ENCODE results near the gene DTX3.
"Not testable (repeated sequence)": the region's sequence is repeated elsewhere in the genome, so short reads cannot be mapped to it uniquely, and the experiment has no call there.

DTX3 gene

DNA sequence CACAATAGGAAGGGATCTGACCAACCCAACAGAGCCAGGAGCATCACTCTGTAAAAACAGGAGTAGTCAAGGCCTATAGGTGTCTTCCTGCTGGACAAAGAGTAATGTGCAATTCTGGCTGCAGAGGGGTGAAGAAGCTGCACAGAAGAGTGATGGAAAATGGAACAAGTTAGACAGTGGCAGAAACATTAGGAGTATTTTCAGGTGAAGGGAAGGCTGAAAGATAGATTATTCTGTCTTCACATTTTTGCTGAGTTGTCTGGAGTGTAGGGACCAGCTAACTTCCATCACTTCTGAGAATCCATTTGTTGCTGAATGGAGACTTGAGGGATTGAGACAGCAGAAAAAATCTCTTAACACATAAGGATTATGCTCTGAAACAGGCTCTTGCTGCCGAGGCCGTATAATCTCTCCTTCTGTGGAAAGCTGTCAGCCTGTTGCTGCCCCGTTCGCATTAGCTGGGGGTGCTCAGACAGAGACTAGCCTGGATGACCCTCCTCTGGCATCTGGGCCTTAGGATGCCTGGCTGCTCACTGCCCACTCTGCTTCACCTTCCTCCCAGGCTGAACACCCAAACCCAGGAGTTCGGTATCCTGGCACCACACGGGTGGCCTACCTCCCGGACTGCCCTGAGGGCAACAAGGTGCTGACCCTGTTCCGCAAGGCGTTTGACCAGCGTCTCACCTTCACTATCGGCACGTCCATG lies 3.5 kb downstream of the DTX3 start:
- no peak for DNase-seq (ENCODE audit: low read depth)

DNA sequence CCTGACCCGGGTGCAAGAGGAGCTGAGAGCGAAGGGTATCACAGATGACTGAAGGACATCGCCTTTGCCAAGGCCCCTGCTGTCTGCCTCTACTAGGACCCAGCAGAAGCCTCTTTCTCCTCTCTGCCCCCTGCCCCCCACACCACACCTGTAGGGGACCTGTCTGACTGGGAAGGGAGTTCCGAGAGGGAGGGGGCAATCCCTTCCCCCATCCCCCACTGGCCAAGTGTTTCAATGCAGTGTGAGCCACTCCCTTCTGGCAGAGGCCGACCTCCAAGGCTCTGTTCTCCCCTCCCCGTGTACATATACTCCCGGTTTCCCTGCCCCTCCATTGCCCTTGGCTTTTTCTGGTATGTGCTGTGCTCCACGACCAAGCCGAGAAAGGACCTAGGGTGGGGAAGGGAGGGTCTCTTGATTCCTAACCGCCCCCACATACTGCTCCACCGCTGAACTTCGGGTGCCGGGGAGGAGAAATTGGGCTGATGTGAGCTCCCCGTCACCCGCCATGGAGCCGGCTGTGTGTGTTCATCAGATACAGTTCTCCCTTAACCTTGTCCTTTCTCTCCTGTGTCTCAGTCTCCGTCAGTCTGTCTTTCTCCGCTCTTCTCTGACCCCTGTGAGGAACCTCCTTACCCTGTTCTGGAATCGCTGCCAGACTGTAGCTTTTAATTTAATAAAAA lies 4.6 kb downstream of the DTX3 start:
- no peak for DNase-seq (ENCODE audit: low read depth)

DNA sequence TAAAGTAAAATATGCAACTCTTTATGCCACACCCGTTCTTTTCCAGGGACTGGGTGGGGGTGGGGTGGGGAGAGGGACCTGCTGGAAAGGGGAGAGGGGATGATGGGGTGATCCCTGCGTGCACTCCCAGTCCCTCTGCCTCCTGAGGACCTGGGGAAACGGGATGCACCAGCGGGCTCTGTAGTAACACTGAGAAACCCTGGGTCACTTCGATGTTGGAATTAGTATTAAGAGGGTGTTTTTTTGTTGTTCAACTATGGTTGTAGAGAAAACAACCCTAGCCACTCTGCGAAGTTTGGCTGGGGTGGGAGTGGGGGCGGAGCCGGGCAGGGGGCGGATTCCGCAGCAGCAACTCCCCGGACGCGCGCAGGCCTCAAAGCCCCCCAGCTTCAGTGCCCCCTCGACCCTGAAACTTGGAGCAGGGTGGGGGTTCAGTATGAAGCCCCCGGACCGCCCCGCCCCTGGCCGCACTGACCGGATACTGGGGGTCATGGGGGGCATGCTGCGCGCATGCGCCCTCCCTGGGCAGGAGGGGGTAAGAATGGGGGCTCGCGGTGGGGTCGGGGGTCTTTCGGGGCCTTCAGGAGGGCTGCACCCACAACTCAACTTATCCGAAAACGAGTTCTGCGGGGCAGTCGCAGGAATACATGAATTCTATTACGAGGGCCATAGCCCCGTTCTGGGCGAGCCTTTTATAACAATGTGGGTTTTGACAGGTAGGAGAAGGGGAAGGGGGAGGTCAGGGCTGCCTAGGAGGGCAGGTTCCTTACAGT lies 5.3 kb downstream of the DTX3 start:
- DNase-seq (ENCODE audit: low read depth), result no peak

DNA sequence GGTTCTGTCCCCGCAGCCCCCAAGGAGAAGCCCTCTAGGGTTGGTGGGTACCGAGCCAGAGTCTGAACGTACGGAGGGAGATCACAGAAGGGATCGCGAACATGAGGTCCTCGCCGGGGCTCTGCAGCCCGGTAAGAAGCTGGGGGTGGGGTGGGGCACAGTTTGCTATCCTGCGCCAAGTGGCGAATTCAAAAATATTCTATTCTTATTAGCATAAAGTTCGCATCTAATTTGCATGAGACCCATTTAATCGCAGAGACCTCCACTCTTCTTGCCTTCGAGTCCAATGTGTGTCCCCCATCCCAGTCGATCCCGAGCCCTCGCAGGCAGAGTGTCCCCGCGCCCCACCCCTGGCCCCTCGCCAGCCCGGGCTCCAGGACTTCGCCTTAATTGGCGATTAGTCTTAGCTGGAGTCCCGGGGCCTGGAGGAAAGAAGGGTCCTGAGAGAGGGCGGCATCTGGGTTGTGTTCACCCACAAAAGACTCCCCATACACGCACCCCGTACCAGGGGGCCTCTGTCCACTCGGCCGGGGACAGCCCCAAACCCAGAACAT lies 6.0 kb downstream of the DTX3 start:
- DNase-seq (ENCODE audit: low read depth), result no peak

DNA sequence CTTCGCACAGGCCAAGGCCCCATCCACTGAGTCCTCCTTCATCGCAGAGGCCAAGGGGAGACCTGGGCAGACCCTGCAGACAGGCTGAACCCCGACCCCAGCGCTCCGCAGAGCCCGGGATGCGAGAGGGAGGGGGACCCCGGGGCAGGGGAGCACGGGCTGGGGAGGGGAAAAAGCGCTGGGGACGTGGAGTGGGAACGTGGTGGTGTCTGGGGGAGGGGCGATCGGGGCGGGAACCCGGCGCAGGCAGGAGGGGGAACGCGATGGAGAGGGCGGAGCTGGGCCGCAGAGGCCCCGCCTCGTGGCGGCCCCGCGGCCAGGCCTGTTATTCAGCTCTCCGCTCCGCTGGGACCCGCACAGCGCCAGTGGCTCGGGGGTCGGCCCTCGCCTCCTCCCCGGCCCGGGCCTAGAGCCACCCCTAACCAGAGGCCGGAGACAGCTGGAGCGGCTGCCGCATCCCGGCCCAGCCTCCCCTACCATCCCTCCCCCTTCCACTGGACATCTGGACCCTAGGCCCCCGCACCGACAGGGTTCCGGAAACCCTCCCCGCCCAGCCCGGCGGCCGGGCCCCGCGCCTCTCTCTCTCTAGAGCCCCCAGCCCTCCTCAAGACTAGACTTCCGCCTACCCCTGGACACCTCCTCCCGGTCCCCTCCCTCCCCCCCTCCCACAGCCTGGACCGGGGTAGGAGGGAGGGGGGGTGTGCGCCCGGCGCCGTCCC lies 6.6 kb downstream of the DTX3 start, which contains the start of gene ARHGEF25:
Gene ARHGEF25 (plus strand): TSS at position 328 of the 719 bp plus-strand sequence. CDS start 460 bp downstream, outside the sequence.
- no peak for DNase-seq (ENCODE audit: low read depth)

DNA sequence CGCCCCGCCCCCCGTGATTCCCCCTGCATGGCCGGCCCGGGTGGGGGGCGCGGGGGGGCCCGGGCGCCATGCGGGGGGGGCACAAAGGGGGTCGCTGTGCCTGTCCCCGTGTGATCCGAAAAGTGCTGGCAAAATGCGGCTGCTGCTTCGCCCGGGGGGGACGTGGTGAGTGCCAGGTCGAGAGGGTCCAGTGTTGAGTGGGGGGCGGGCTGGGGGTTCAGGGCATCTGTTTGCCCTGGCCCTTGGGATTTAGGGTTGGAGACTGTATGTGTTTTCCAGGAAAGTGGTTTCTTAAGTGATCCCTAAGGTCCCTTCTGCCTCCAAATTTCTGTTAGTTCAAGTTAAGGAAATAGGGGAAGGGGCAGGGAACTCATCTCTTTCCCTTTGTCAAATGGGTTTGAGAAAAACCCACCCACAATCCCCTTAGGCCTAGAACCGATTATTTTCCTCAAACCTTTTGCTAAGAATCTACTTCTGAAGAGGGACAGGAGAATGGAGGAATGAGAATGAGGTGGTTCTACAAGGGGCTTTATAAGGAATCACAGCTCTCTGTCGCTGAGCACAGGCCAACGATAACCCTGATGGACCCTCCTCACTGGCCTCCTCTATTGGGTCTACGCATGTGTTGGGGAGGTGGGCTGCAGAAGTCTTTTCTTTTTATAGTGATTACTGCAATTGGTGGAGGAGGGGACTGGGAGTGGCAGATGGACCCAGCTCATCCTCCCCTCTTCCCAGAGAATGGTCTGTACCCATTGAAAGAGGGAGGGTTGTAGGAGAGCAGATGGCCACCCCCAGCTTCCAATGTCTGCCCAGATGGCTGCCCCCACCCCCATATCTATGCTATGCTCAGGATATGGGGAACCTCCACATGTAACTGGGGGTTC lies 7.4 kb downstream of the DTX3 start:
- no peak for DNase-seq (ENCODE audit: low read depth)

DNA sequence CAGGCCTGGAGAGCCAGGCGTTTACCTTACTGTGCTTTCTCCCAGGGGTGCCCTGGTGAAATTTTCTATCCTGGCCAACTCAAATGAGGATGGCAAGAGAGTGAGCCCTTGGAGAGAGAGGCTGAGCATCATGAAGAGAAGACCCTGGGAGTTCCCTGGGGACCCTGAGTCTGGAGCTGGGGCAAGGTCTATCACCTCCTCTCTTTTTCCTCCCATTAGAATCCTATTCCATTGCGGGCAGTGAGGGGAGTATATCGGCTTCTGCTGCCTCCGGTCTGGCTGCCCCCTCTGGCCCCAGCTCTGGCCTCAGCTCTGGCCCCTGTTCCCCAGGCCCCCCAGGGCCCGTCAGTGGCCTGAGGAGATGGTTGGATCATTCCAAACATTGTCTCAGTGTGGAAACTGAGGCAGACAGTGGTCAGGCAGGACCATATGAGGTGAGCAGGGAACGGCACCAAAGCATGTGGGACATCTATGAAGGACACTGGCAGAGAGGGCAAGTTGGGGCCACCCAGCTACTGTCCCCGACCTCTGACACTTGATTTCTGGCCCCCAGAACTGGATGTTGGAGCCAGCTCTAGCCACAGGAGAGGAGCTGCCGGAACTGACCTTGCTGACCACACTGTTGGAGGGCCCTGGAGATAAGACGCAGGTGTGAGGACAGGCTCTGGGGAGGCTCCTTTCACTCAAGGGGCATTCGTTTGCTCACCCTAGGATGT lies 8.2 kb downstream of the DTX3 start:
- DNase-seq (ENCODE audit: low read depth), result no peak

DNA sequence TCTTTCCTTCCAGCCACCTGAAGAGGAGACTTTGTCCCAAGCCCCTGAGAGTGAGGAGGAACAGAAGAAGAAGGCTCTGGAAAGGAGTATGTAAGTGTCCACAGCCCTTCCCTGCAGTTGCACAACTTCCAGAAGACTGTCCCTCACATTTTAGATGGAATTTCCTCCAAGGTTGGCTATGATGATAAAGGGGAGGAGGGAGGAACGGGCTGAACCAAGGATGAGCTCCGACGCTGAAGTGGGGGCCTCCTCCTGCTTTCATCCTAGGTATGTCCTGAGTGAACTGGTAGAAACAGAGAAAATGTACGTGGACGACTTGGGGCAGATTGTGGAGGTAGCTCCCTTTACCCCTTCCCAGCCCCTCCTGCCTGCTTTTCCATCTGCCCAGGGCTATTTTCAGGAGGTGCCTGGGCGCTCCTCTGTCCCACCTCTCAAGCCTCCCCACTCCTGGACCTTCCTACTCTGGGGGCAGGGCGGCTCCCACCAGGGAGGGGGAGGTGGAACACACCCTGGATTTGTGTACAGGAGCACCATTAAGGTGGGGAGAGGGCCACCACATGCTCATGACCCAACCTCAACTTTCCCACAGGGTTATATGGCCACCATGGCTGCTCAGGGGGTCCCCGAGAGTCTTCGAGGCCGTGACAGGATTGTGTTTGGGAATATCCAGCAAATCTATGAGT lies 8.9 kb downstream of the DTX3 start:
- DNase-seq (ENCODE audit: low read depth), result no peak

DNA sequence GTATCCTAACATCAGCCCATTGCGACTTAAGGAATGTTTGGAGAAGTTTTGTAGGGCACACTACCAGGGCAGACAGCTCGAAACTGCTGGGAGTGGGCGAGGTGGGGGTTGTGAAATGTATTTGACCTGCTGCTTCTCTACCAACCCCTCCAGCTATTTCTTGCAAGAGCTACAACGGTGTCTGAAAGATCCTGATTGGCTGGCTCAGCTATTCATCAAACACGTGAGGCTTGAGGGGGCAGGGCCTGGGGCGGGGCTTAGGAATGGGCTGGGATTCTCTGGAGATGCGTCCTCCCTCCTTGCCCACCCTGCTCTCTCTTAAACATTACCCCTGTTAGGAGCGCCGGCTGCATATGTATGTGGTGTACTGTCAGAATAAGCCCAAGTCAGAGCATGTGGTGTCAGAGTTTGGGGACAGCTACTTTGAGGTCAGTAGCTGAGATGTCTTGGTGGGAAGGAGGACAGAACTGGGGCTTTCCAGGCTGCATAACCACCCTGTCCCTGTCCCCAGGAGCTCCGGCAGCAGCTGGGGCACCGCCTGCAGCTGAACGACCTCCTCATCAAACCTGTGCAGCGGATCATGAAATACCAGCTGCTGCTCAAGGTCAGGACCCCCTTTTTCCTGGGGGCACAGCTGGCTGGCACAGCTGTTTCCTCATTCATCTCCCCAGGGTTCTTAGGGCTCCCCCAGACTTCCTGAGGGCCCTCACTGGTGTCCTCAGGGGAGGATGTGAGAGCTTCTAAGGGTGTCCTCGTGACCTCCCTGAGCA lies 9.7 kb downstream of the DTX3 start:
- DNase-seq (ENCODE audit: low read depth), result no peak

DNA sequence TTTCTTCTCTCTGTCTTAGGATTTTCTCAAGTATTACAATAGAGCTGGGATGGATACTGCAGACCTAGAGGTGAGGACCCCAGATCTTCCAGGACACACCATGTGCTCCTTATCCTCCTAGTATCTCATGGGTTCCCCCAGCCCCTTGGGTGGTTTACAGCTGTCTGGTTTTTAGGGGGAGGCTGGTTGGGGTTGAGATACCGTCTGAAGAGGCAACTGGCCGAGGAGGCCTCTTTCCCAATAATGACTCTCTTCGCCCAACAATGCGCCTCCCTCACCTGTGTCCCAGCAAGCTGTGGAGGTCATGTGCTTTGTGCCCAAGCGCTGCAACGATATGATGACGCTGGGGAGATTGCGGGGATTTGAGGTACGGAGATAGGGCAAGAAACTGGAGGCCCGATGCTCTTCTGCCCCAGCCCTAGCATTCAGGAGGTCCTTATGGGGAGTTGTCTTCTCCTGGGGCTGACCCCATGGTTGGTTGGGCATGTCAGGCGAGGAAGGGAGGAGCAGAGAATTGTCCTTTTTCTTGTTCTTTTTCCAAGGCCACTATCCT lies 10.4 kb downstream of the DTX3 start:
- DNase-seq (ENCODE audit: low read depth), result no peak

DNA sequence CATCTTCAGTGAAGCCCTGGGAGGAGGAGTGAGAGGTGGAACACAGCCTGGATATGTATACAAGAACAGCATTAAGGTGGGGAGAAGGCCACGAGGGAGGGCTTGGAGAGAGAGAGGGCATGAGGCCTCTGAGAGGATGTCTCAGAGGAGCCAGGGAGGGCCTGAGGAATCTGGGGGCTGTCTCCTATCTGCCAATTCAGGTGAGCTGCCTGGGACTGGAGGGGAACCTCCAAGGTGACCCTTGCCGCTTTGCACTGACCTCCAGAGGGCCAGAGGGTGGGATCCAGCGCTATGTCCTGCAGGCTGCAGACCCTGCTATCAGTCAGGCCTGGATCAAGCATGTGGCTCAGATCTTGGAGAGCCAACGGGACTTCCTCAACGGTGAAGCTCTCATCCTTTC lies 11.0 kb downstream of the DTX3 start:
- DNase-seq (ENCODE audit: low read depth), result no peak

DNA sequence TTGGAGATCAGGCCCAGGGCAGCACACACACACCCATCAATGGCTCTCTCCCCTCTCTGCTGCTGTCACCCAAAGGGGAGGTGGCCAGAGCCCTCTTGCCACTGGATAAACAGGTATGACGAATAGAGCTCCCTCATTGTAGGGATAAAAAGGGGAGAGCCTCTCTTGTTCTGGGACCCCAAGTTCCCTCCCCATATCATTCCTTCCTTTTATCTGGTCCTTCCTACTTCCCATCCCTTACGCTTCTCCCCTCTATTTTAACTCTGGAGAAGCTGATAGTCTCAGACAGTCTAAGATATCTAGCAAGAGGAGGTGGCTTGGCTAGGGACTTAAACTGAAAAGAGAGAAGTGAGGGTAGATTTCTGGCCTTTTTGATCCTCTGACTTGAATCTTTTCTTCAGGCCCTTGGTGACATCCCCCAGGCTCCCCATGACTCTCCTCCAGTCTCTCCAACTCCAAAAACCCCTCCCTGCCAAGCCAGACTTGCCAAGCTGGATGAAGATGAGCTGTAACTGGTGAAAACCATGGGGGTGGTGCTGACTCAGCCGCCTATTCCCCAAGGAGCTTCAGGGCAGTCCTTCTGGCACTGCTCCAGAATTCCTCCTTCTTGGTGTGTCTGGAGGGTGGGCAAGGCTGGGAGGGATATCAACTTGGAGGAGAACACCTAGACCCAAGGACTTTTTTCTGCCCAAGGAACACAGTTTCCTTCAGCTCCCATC lies 11.9 kb downstream of the DTX3 start:
- no peak for DNase-seq (ENCODE audit: low read depth)

DNA sequence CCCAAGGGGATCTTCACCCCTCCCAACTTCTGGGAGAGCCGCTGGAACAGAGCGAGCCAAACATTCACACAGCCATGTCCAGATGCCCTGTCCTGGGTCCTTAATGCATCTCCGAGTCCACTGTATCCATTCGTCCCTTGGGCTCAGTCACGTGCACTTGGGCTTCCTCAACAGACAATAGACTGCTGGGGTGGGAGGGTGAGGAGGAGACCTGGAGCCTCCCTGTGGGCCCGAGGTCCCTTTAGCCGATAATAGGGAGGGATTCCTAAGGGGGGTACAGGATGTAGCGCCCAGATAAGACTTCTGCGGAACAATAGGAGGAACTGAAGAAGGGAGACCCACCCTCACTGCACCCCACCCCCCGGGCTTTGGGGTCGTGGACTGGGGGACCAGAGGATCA lies 13.3 kb downstream of the DTX3 start:
- DNase-seq (ENCODE audit: low read depth), result no peak

DNA sequence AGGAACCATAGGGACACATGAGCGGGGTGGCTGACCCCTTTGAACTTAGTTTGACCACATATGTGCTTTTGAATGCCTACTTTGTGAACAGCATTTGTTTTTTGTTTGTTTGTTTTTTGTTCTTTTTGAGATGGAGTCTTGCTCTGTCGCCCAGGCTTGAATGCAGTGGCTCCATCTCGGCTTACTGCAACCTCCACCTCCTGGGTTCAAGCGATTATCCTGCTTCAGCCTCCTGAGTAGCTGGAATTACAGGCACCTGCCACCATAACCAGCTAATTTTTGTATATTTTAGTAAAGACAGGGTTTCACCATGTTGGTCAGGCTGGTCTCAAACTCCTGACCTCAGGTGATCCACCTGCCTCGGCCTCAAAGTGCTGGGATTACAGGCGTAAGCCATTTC lies 13.8 kb downstream of the DTX3 start:
- DNase-seq (ENCODE audit: low read depth), result not testable (repeated sequence)

DNA sequence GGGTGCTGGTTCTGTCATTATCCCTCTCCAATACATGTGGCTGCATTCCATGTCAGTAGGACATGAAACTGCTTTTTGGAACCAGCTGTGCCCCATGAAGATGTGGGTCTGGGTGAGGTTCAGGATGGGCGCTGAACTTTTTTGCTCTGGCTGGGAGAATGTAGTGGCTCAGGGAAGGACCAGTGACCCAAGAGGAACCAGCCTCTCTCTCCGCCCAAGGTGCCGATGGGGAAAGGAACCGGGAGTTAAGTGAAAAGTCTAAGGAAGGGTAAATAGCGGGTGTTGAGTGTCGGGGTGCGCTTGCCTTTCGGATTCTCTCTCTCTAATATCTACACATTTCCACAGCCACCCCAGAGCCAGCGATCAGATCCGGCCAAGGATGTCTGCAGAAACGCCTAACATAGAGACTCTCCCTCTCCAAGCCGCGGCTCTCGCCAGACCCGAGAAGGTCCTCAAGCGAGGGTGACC lies 14.4 kb downstream of the DTX3 start:
- DNase-seq (ENCODE audit: low read depth), result no peak

DNA sequence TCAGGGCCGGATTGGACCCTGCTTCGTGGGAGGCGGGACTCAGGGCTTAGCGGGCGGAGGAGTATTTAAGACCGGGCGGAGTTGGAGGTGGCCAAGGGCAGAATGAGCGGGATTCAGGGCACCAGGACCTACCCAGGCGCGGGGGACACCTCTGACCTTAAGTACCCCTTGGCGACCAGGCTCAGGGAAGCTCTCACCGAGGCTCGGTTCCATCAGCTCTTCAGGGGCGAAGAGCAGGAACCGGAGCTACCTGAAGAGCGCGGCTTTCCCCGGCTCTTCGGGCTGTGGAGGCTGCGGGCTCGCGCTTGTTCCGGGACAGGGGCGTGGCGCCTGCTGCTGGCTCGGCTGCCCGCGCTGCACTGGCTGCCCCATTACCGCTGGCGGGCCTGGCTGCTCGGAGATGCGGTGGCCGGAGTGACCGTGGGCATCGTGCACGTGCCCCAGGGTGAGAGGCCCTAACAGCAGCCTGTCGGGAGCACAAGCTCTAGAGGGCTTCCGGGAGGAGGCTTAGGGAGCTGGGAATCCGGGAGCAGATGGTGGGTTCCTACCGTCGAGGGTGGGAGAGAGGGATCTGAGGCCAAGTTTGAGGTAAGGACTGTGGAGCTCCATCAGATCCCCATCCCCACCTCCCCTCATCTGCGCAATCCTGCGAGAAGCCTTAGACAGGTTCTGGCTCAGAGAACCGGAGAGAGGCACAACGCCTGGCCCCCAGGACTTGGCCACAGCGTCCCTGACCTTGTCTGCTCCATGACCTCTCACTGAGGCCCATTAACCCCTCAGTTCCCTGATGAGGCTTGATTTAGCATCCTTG lies 15.0 kb downstream of the DTX3 start:
- no peak for DNase-seq (ENCODE audit: low read depth)
